GM19023 (cell line): ENCODE measurements around the gene LMNA.
"Not testable (repeated sequence)": the region's sequence is repeated elsewhere in the genome, so short reads cannot be mapped to it uniquely, and the experiment has no call there.

Experiments
- ATAC-seq: cut with Tn5 transposase; IDR thresholded peaks from one replicate; pipeline ENCODE4 v1.9.1; 2021; ENCODE audit warnings: mild to moderate bottlenecking, moderate library complexity; ENCODE audit not compliant: unreplicated experiment

Gene LMNA

DNA sequence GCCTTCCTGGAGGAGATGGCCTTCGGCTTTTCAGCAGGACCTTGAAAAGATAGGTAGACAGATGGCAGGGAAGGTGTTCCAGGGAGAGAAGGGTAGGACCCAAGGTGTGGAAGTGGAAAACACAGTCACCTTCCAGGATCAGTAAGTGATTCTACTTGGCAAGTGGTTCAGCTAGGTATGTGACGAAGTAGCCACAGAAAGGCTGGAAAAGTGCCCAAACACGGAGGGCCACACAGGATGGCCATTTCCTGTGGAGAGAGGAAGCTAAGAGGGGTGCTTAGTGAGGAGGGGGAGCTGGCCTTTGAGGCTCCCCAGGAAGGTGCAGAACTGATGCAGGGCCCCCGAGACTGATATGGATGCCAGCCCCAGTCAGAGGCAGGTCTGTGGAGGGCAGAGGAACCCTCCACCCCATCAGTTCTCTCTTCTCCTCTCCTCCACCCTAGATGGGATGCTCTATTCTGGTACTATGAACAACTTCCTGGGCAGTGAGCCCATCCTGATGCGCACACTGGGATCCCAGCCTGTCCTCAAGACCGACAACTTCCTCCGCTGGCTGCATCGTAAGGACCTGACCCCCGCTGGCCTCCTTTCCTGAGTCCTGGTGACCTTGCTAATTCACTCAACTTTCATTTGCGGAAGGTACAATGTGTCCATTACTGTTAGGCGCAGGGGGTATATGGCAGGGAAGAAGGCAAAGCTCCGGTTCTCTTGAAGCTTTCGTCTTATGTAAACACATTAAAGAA lies 45.7 kb downstream of the LMNA start:
- no peak for ATAC-seq

DNA sequence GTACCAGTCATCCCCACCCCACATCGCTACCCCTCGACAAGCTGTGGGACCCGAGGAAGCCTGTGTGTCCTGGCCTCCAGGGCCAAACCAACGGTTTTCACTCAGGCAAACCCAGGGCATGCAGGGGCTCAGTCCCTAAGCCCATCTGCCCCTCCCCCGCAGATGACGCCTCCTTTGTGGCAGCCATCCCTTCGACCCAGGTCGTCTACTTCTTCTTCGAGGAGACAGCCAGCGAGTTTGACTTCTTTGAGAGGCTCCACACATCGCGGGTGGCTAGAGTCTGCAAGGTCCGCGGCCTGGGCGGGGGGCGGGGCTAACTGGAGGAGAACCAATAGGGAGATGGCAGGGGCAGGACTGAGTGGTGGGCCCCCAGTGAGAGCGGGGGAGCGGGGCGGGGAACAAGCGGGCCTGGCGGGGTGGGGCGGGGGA lies 46.2 kb downstream of the LMNA start:
- ATAC-seq = no peak

GRCh38 chr1:156162430-156163037 lies 48.0 kb downstream of the LMNA start:
- ATAC-seq = no peak

DNA sequence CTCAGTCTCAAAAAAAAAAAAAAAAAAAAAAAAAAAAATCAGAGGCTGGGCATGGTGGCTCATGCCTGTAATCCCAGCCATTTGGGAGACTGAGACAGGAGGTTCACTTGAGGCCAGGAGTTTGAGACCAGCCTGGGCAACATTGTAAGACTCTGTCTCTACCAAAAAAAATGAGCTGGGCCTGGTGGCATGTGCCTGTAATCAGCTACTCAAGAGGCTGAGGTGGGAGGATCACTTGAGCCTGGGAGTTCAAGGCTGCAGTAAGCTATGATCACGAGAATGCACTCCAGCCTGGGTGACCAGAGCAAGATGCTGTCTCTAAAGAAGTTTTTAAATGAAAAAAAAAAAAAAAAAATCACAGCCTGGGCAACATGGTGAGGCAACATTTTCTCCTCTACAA lies 49.2 kb downstream of the LMNA start:
- no peak for ATAC-seq

GRCh38 chr1:156164125-156164831 lies 49.8 kb downstream of the LMNA start:
- no peak for ATAC-seq

DNA sequence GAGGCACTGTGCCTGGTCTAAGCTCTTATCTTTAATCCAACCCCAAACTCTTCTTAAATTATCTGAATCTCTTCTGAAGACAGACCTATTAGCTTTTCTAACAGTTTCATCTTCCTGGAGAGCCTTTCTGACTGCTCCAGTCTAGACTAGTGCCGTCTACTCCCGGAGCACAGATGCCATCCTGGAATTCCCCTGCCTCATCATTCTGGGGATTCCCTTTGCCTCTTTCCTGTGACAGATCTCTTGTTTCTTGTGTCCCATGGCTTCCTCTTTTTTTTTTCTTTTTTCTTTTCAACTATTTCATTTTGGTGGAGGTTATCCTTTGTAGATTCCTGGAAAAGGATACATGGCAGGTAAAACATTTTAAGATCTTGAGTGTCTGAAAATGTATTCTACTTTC lies 50.6 kb downstream of the LMNA start:
- no peak for ATAC-seq

DNA sequence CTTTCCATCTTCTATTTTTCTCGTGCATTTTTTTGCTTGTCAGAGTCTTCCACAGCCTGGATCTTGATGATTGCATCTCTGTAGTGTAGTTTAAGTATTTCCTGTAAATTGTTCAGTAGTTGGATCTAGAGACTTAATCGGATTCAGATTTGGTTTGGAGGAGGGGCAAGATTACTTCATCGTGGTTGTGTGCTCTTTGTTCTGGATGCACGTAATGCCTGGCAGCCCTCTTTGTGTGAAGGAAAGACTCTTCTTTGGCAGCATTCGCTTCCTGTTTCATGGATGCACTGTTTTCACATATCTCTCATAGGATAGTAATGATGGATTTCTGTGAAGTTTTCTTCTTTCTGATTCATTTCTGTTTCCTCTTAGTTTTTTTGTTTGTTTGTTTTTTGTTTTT lies 53.0 kb downstream of the LMNA start:
- no peak for ATAC-seq

DNA sequence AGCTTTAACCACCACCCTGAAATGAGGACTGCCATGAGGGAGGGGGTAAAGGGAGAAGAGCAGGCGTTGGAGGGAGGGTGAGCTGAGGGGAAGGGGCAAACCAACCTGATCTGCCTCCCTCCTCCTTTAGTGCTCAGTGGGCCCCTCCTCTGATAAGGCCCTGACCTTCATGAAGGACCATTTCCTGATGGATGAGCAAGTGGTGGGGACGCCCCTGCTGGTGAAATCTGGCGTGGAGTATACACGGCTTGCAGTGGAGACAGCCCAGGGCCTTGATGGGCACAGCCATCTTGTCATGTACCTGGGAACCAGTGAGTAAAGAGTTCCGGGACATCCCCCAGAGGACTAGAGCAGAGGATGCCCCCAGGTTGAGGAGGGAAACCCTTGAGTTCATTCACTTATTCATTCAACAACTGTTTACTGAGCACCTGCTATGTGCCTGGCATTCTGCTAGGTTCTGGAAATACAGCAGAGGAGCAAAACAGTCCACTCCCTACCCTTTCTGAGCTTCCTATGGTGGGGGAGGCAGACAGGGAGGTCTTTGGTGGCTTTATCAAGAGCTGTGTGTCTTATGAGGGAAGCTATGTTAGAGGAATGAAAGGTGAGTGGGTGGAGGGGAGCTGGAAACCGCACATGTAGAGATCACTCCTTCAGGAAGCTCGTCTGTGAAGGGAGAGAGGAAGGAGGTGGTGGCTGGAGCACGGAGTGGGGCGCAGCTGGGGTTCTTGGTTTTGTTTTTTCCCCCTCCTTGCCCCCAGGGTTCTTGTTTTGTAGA lies 58.4 kb downstream of the LMNA start:
- ATAC-seq = no peak

DNA sequence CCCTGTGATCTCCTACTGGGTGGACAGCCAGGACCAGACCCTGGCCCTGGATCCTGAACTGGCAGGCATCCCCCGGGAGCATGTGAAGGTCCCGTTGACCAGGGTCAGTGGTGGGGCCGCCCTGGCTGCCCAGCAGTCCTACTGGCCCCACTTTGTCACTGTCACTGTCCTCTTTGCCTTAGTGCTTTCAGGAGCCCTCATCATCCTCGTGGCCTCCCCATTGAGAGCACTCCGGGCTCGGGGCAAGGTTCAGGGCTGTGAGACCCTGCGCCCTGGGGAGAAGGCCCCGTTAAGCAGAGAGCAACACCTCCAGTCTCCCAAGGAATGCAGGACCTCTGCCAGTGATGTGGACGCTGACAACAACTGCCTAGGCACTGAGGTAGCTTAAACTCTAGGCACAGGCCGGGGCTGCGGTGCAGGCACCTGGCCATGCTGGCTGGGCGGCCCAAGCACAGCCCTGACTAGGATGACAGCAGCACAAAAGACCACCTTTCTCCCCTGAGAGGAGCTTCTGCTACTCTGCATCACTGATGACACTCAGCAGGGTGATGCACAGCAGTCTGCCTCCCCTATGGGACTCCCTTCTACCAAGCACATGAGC lies 62.2 kb downstream of the LMNA start:
- ATAC-seq = no peak

DNA sequence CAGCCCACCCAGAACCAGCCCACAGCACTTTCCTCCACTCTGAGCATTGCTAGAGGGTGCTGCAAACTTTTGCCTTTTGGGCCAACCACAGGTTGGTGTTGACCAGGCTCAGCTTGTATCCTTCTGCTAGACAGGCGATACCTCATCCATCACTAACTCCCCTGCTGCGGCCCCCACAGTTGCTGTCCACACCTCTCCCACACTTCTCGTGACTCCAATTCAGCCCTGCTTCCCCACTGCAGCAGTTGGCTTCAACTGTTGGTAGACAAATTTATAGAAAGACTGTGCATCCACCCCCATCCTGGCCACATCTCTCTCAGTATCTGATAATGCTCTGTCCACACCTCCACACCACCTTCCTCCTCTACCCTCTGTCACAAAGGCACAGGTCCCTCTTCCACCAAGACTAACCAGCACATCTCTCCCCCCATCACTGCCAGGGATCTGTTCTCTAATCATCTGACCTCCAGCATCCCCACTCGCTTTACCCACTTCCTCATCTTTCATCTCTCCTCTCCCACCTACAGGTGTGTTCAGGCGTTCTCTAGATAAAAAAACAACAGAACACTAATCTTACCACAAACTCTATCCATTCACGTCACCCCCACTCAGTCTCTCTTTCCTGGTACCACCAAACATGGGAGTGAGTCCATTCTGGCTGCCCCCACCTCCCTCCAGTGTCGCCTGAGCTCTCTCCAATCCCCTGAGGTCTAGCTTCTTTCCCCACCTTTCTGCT lies 63.6 kb downstream of the LMNA start:
- no peak for ATAC-seq

- ATAC-seq = no peak
Observed at GRCh38 chr1:156180471-156180870, 66.0 kb downstream of the LMNA start.

DNA sequence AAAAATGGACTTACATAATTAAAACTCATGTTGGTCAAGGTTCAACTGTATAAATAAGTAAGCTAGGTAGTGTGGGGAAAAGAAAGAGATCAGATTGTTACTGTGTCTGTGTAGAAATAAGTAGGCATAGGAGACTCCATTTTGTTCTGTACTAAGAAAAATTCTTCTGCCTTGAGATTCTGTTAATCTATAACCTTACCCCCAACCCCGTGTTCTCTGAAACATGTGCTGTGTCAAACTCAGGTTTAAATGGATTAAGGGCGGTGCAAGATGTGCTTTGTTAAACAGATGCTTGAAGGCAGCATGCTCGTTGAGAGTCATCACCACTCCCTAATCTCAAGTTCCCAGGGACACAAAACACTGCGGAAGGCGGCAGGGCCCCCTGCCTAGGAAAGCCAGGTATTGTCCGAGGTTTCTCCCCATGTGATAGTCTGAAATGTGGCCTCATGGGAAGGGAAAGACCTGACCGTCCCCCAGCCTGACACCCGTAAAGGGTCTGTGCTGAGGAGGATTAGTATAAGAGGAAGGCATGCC lies 66.9 kb downstream of the LMNA start:
- not testable (repeated sequence) for ATAC-seq

DNA sequence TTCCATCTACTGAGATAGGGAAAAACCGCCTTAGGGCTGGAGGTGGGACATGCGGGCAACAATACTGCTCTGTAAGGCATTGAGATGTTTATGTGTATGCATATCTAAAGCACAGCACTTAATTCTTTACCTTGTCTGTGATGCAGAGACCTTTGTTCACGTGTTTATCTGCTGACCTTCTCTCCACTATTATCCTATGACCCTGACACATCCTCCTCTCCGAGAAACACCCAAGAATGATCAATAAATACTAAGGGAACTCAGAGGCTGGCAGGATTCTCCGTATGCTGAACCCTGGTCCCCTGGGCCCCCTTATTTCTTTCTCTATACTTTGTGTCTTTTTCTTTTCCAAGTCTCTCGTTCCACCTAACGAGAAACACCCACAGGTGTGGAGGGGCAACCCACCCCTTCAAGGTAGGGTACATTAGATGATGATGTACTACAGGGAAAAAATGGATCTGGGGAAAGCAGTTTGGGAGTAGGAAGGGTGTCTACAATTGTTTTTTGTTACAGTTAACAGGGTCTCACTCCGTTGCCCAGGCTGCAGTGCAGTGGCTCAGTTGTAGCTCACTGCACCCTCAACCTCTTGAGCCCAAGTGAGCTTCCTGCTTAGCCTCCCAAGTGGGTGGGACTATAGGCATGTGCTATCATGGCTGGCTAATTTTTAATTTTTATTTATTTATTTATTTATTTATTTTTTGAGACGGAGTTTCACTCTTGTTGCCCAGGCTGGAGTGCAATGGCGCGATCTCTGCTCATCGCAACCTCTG lies 67.7 kb downstream of the LMNA start:
- ATAC-seq = not testable (repeated sequence)

- ATAC-seq = not testable (repeated sequence)
Observed at GRCh38 chr1:156186347-156187177, 72.1 kb downstream of the LMNA start.
